ENCODE data around the gene HCST.

Gene HCST

DNA sequence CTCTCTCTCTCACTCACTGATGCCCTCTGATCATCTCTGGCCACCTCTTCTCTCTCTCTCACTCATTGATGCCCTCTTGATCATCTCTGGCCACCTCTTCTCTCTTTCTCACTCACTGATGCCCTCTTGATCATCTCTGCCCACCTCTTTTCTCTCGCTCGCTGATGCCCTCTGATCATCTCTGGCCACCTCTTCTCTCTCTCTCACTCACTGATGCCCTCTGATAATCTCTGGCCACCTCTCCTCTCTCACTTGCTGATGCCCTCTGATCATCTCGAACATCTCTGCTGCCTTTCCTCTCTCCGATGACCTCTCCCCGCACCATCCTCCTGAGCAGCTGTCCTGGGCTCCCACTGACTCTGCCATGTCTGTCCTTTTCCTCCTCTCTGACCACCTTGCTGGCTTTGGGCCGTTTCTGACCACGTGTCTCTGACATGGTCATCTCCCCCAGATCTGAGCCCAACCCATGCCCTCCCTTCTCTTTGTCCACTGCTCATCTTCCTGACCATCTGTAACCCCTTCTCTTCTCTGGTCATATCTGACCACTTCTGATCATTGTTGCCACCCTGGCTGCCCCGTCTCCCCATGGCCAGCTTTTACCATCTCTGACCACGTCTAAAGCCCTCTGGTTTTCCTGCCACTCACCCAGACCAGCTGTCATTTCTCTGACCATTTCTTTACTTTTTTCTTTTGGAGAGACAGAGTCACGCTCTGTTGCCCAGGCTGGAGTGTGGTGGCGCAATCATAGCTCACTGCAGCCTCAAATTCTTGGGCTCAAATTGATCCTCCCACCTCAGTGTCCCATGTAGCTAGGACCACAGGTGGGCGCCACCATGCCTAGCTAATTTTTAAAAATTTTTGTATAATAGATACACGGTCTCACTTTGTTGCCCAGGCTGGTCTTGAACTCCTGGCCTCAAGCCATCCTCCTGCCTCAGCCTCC lies 36.2 kb downstream of the HCST start:
- DNase-seq = no peak

DNA sequence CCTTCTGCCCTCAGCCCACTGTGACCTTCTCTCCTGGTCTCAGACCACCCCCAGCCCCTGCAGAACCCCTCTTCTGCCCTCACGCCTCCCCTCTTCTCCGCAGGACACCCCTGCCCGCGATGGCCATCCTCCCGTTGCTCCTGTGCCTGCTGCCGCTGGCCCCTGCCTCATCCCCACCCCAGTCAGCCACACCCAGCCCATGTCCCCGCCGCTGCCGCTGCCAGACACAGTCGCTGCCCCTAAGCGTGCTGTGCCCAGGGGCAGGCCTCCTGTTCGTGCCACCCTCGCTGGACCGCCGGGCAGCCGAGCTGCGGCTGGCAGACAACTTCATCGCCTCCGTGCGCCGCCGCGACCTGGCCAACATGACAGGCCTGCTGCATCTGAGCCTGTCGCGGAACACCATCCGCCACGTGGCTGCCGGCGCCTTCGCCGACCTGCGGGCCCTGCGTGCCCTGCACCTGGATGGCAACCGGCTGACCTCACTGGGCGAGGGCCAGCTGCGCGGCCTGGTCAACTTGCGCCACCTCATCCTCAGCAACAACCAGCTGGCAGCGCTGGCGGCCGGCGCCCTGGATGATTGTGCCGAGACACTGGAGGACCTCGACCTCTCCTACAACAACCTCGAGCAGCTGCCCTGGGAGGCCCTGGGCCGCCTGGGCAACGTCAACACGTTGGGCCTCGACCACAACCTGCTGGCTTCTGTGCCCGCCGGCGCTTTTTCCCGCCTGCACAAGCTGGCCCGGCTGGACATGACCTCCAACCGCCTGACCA lies 37.2 kb downstream of the HCST start:
- no peak for DNase-seq

DNA sequence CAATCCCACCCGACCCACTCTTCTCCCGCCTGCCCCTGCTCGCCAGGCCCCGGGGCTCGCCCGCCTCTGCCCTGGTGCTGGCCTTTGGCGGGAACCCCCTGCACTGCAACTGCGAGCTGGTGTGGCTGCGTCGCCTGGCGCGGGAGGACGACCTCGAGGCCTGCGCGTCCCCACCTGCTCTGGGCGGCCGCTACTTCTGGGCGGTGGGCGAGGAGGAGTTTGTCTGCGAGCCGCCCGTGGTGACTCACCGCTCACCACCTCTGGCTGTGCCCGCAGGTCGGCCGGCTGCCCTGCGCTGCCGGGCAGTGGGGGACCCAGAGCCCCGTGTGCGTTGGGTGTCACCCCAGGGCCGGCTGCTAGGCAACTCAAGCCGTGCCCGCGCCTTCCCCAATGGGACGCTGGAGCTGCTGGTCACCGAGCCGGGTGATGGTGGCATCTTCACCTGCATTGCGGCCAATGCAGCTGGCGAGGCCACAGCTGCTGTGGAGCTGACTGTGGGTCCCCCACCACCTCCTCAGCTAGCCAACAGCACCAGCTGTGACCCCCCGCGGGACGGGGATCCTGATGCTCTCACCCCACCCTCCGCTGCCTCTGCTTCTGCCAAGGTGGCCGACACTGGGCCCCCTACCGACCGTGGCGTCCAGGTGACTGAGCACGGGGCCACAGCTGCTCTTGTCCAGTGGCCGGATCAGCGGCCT lies 37.9 kb downstream of the HCST start:
- no peak for DNase-seq

DNA sequence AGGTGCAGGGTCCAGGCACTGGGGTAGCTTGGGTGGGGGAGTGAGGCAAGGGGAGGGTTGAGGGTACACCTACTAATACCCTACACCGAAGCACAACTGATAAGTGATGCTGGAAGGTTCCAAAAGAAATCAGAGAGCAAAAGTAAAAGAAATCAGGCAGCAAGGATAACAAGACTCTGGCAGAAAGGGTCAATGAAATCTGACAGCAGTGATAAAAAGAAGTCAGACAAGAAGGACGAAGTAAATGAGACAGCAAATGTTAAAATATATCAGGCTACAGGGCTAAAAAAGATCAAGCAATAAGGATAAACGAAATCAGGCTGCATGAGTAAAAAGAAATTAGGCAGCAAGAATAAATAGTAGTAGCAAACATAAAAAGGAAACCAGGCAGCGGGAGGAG lies 38.5 kb downstream of the HCST start:
- no peak for DNase-seq

DNA sequence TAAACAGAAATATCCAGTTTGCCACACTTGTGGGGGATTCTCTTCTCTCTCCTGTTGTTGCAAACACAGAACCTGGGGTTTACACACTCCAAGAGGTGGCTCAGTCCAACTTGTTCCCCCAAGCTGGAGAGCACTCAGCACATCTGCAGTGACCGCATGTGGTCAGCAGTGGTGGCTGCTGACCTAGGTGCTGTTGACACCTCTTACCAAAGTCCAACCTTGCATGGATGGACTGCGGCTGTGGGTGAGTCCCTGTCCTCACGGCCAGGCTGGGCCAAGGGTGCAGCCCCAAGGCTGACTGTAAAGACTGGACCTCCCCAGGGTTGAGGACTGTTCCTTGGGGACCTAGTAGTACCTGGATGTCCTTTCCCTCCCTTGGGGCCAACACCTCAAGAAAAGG lies 39.9 kb downstream of the HCST start:
- no peak for DNase-seq

DNA sequence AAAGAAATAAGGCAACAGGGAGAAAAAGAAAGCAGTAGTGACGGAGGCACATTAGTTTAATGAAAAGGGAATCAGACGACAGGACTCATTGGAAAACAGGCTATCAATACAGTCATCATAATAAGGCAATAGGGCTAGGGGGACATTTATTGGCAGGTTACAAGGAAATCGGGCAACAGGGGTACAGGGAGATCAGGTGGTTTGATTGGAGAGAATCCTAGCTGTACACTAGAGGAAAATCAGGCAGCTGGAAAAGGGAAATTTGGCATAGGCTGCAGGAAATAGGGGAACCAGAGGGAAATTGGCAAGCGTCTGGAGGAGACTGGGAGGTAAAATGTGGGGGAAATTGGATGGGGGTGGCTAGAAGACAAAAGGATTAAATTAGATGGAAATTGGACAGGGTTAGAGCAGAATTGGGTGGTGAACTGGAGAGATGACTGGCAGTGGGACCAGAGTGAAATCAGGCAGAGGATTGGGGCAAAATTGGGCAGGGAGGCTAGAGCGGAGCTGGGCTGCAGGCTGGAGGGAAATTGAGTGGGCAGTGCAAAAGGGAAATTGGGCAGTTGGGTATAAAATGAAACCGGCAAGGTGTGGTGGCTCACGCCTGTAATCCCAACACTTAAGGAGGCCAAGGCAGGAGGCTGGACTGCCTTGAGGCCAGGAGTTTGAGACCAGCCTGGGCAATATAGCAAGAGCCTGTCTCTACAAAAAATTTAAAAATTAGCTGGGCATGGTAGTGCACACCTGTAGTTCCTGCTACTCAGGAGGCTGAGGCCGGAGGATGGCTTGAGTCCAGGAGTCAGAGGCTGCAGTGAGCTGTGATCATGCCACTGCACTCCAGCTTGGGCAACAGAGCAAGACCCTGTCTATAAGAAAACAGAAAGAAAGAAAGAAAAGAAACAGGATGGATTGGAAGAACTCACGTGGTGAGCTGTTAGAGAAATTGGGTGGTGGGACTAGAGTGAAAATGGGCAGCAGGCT lies 41.3 kb downstream of the HCST start:
- DNase-seq = no peak

DNA sequence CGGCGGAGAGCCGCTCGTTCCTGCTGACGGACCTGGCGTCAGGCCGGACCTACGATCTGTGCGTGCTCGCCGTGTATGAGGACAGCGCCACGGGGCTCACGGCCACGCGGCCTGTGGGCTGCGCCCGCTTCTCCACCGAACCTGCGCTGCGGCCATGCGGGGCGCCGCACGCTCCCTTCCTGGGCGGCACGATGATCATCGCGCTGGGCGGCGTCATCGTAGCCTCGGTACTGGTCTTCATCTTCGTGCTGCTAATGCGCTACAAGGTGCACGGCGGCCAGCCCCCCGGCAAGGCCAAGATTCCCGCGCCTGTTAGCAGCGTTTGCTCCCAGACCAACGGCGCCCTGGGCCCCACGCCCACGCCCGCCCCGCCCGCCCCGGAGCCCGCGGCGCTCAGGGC lies 42.2 kb downstream of the HCST start:
- no peak for DNase-seq

DNA sequence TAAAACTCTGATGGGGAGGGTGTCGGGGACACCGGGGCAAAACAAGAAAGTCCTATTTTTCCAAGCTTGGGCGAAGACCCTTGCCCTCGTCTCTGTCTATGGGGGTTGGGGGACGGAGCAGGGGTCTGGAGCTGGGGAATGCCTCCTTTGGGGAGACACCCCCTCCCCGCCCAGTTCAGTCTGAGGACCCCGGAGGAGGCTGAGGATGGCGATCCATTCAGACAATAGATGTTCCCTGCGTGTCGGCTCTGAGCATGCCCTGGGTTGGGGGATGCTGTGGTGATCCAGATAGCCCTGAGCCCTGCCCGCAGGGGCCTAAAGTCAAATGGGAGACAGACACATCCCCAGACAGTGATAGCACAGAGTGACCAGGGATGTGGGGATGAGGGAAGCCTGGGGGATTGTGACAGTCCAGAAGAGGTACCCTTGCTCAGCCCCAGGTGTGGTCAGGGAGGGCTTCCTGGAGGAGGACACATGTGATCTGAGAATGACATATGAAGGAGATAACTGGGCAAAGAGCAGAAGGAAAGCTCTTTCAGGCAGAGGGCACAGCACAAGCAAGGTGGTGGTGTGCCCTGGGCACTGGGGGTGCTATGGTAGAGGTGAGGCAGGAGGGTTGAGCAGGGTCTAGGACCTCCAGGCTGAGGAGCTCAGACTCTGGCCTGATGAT lies 42.9 kb downstream of the HCST start:
- DNase-seq = no peak

DNA sequence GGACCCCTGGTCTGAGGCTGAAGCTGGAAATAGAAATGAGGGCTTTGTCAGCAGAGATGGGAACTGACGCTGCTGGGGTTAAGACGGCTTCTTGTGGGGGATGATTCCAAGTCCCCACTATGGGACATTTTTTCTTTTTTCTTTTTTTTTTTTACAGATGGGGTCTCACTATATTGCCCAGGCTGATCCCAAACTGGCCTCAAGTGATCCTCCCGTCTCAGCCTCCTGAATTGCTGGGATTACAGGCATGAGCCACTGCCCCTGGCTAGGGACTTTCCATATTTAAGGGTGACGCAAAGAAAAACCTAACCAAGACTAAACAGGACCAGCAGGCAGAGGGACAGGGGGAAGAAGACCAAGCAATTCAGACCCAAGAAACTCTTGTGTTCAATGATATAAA lies 43.9 kb downstream of the HCST start:
- DNase-seq = no peak

DNA sequence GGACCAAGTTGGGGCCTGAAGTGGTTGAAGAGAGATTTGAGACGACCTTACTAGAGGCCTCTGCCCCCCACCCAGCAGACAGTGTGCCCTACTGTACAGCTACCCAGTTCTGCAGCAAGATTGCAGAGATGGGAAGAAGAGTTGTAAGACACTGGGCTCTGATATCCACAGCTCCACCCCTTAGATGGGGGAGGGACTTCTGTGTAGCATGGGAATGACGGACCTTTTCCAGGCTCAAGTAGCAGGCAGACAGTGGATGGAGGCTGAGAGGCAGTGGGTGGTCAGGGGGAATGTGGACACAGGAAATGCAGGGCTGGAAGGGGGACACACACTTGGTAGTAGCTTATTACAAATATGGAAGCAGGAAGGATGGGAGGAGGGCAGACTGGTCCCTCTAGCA lies 46.8 kb downstream of the HCST start:
- no peak for DNase-seq

All from fibroblast of skin of right quadriceps (primary cell).